NCI-H187 (cell line): ENCODE measurements around the gene KLHL29.

ENCODE experiments used
- DNase-seq, 2 experiments: peaks; one replicate each; lab custom pipeline; 2025; lab: John Stamatoyannopoulos, UW

KLHL29 gene

DNA sequence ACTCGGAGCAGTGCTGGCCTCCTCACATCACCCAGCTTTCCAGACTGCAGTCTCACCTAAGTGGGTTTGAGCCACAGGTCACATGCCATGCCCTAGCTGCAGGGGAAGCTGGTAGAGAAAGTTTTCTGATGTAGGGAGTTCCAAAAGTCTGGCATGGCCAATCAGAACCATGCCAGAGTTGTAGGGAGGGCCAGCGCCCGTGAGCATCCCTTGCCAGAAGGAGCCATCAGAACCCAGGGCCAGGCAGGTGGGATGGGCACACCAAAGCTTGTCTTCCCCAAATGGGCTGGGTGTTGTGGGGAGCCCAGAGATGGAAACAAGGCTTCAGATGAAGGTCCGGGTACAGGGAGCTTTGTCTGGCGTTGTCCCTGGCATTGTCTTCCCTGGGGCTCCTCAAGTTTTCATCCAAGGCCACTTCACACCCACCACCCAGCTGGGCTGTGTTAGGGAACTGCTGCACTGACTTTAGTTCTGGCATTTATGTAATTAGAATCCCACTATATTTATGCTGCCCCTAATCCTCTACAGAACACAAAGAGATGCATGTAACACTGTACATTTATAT is 247.9 kb downstream of the KLHL29 start:
- no peak for DNase-seq

- no peak for DNase-seq
Observed at GRCh38 chr2:23633966-23634365, 249.0 kb downstream of the KLHL29 start.

- DNase-seq, result no peak
Observed at GRCh38 chr2:23635442-23636340, 250.7 kb downstream of the KLHL29 start.

DNA sequence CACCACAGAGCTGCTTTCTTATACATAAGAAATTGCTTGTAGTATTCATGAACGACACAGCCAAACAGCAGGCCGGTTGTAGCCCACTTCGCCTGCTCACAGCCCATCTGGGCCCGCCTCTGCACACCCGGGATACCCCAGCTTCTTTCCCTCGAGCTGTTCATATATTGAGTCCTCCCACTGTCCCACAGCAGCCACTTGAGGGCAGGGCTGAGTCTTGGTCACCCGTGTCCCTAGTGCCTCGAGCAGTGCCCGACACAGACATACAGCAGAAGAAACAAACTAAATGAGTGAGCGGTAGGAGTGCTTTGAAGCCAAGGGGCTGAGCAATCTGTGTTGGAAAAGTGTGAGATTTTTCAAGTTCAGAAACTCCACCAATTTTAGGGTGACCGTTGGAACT is 251.4 kb downstream of the KLHL29 start:
- no peak for DNase-seq

GRCh38 chr2:23637011-23637778 is 252.2 kb downstream of the KLHL29 start:
- DNase-seq, result no peak

DNA sequence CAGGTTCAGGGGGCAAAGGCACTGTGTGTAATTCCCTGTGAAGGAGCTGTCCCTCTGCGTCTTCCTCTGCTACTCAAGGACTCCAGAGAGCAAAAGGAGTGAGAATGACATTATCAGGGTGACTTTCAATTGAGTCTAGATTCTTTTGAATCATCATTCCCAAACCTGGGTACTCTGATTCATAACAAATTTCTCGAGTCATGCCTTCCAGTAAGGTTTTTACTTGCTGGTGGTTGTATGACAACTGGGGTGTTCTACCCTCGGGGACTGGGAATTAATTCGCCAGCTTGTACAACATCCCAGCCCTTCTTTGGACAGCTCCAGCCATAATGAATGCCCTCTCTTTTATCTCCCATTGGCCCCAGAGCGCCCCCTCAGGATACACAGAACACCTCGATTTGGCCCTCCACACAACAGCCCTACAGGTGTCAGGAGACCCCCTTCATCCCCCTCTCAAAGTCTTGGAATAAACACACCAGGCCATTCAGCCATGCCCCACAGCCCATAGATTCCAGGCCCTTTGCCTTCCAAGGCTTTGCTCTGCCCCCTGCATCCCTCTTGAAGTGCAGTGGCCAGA is 254.5 kb downstream of the KLHL29 start:
- DNase-seq, result no peak

DNA sequence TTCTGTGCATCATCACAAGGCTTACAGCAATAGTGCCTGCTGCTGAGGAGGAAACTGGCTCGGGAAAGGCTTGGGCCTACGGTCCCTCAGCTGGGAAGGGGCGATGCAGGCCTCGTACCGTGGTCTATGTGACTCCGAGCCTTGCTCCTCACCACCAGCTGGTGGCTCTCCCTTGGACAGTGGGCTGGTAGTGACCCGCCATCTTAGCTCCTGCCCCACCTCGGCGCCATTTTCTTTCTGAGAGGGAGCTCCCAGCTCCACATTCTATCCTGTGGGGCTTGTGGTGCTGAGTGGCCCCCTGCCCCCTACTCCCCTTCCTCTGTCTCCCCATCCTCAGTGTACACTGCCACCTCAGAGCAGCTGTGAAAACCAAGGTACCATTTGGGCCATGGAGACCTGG is 255.7 kb downstream of the KLHL29 start:
- DNase-seq, result no peak

- DNase-seq, result no peak
Observed at GRCh38 chr2:23642516-23642915, 257.5 kb downstream of the KLHL29 start.

DNA sequence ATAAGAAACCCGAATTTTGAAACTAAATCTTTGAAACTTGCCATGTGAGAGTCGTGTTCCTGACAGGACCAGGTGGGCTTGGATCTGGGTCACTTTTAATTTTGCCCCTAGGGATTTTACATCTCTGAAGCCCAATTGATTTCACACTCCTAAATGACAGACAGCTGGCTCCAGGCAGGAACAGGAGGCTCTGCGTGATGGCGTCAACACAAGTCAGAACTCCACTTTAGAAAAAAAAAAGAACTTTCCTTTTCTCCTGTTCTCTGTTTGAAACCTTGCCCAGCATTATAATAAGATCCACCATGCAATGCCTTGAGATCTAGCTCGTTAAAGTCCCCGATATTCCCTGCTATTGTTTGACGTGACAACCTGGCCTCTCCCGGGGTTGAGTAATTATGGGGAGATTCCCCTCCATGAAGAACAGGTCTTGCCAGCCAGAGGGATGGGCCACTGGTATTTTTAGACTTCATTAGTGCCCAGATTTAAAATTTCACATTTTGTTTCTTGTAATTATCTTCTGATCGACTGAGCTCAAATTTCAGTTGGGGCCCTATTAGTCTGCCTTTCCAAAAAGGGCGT is 260.3 kb downstream of the KLHL29 start:
- no peak for DNase-seq

DNA sequence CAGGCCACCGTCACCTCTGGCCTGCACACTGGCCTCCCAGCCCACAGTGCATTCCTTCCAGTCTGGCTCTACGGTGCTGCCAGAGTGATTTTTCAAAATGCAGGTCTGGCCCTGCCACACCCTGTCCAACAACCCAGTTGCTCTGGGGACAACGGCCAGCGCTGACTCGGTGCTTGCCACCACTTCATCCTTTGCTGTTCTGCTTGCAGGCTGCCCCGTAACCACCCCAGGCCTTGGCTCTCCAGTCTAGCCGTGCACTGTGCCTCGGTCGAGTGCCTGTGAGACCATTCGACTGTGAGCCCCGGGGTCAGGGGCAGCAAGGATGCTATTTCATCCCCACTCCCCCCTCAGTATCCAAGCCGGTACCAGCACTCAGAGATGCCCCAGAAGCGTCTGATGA is 262.6 kb downstream of the KLHL29 start:
- no peak for DNase-seq

DNA sequence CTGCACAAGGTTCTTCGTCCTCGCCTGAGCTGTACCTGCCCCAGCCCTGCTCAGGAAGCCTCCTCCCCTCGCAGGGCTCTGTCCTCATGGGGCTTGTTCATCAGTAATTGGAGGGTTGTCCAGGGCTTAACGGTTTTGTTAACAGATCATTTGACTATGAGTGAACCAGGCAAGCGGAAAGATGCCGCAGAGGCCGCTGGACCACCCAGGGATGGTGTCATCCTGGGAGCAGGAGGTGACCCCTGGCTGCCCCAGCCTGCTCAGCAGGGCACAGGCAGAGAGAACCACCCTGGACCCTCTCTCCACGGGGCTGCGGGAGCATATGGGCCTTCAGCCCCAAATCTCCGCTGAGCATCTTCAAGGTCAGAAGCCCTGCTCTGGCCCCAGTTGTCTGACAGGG is 264.3 kb downstream of the KLHL29 start:
- no peak for DNase-seq

DNA sequence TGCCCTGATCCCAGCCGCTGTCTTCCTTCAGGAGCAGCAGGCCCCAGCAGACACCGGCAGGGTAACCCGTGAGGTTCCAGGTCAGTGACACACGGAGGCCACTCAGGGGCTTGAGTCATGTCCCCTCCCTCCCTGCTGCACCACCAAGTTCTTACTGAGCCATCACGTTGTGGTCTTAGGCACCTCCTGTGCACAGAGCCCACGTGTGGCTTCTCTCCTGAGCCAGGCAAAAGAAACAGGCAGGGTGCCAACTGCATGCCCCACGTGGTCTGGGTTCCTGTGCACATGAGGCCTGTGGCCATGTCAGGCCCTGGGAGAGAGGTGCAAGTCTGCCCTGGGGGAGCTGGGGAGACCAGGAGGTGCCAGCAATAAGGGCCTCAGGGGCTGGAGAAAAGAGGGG is 264.8 kb downstream of the KLHL29 start:
- DNase-seq, result no peak

- no peak for DNase-seq
Observed at GRCh38 chr2:23651187-23652080, 266.5 kb downstream of the KLHL29 start.

DNA sequence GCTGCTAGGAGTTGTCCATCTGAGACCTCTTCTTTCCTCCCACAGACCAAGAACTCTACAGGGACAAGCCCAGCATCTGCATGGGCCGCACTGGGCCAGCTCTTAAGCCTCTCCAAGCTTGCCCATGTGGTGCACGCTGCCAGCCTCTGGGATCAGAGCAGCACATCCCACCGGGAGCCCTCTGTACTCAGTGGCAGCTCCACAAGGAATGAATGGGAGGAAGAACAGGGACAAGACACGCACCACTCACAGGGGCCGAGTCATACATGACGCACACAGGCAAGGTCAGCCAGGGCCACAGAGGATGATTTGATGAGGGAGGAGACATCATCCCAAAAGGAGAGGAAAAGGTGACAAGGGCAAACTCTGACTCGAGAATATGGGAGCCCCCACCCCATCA is 268.3 kb downstream of the KLHL29 start:
- no peak for DNase-seq

- DNase-seq, result no peak
Observed at GRCh38 chr2:23654756-23655155, 269.8 kb downstream of the KLHL29 start.

DNA sequence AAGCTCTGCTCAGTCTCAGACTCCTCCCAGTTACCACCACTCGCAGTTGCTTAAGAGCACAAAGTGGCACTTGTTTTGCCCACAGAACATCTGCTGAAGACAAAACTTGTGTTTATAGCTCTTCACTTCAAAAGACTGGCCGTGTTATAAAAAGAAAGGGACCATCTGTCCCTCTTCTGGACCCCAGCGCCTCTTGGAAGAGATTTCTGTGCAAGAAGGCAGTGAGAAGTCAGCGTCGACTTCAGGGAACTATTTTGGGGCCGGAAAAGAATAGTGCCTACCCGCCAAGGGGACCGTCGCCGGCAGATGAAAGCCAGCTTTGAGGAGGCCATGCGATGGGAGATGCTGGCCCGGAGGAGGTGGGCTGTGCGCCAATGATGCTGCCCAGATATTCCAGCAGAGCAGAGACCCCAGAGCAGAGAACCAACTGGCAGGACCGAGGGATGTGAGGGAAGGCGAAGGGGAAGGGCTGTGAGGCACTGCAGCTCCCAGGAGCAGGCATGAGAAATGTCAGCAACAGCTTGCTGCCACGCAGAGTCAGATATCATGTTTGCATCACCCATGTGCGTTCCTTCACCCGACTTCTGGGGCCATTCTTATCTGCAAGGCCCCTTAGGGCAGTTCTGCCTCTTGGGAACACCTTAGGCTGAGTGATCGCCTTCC is 271.1 kb downstream of the KLHL29 start:
- DNase-seq, result no peak

GRCh38 chr2:23656597-23656973 is 271.6 kb downstream of the KLHL29 start:
- DNase-seq, result no peak

DNA sequence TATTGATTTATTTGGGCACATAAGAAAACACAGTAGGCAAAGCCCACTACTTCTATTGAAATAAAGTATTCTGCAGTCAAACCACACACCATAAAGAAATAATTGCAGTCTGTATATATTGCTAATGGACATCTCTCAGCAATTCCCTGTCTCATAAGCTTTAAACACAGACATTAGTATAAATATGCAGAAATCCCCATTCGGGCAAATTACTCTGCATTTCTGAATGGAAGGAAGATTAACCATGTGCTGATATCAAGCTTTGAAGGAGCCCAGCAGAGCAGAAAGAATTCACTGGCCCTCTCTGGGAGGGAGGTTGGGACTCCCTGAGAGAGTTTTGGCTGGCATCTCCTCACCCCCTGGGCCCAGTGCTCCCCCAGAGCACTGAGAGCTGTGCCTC is 272.4 kb downstream of the KLHL29 start:
- no peak for DNase-seq

DNA sequence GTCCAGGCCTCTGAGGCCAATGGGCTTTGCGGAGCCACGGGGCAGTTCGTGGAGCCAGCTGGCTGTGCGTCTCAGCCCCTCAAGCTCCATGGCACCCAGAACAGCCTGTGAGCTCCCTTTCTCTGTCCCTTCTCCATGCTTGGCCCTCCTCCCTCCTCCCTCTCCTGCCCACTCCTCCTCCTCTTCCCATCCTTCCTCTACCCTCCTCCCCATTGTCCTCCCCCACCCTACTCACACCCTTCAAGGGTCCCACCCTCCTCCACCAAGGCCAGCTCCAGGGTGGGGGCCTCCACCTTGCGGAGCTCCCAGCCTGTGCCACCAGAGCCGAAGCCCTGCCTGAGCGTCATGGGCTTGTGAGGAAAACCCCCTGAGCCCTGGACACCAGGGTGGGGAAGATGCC is 273.0 kb downstream of the KLHL29 start:
- DNase-seq, result no peak

GRCh38 chr2:23658466-23658942 is 273.5 kb downstream of the KLHL29 start:
- DNase-seq, result no peak

DNA sequence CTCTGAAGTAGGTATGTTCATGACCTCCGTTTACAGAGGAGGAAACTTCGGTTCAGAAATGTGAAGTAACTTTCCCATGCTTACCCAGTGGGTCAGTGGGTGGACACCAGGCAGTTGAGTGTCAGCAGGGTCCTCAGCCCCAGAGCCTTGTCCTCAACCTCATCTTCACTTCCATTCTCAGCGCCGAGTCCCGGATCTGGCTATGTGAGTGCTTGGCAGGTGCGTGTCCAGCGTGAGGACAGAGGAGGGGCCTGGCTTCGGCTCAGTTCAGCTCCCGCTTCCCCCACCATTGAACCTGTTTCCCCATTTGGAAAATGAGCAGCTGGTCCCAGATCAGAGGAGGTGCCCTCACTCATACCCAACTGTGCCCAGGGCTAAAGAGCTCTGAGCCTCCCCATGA is 274.3 kb downstream of the KLHL29 start:
- DNase-seq, result no peak
